Neural cell (in vitro differentiated cells): ENCODE data around the gene KRTAP4-11. TPM values are rescaled to one million over a fixed set of nuclear protein-coding genes. Genes with fewer than 3 reads are reported as not detected.
"Not testable (repeated sequence)": the region's sequence is repeated elsewhere in the genome, so short reads cannot be mapped to it uniquely, and the experiment has no call there.

Experiments
- H2AFZ ChIP-seq: fragments of 200-600, 300-800 bp; sonication (generic), shearing (Covaris generic); 2 replicates; pipeline ENCODE4 v1.6.0; 2014; ENCODE audit warnings: low read depth, mild to moderate bottlenecking, antibody characterized with exemption, low read length, moderate library complexity
- H3F3A ChIP-seq: fragments of 200-600 bp; shearing (Covaris generic); 2 replicates; pipeline ENCODE4 v1.6.1; 2016; ENCODE audit warnings: mild to moderate bottlenecking, moderate library complexity, mixed read lengths, antibody characterized with exemption, low read length; ENCODE audit not compliant: insufficient read depth, poor library complexity, severe bottlenecking
- H3K27ac ChIP-seq: fragments of 200-600, 300-800 bp; sonication (generic), shearing (Covaris generic); 2 replicates; pipeline ENCODE4 v1.5.1; 2014; ENCODE audit warnings: mild to moderate bottlenecking, low read length, moderate library complexity
- H3K27me3 ChIP-seq: fragments of 300-800, 200-600 bp; sonication (generic), shearing (Covaris generic); 2 replicates; pipeline ENCODE4 v1.6.0; 2014; ENCODE audit warnings: mild to moderate bottlenecking, low read depth, low read length, moderate library complexity; ENCODE audit not compliant: insufficient read depth
- H3K36me3 ChIP-seq: fragments of 300-800, 200-600 bp; sonication (generic), shearing (Covaris generic); 2 replicates; pipeline ENCODE4 v1.5.1; 2014; ENCODE audit warnings: mild to moderate bottlenecking, antibody characterized with exemption, low read length, moderate library complexity; ENCODE audit not compliant: insufficient read depth
- H3K4me2 ChIP-seq: fragments of 300-800, 200-600 bp; sonication (generic), shearing (Covaris generic); 2 replicates; pipeline ENCODE4 v1.6.0; 2014; ENCODE audit warnings: mild to moderate bottlenecking, low read length
- H3K4me3 ChIP-seq: fragments of 300-800, 200-600 bp; sonication (generic), shearing (Covaris generic); 2 replicates; pipeline ENCODE4 v1.5.1; 2014; ENCODE audit warnings: mild to moderate bottlenecking, low read length, moderate library complexity
- H3K79me2 ChIP-seq: fragments of 200-600 bp; shearing (Covaris generic); replicated peaks from 2 replicates; pipeline ENCODE4 v1.6.0; 2014; ENCODE audit warnings: mild to moderate bottlenecking, low read length, moderate library complexity; ENCODE audit not compliant: insufficient read depth
- H3K9ac ChIP-seq: fragments of 300-800, 200-600 bp; sonication (generic), shearing (Covaris generic); 2 replicates; pipeline ENCODE4 v1.6.1; 2016; ENCODE audit warnings: mild to moderate bottlenecking, low read length, mixed read lengths
- H3K9me2 ChIP-seq: fragments of 200-600 bp; shearing (Covaris generic); 2 replicates; pipeline ENCODE4 v1.6.1; 2016; ENCODE audit warnings: mild to moderate bottlenecking, low read length, mixed read lengths; ENCODE audit not compliant: insufficient read depth
- H3K9me3 ChIP-seq: fragments of 200-600, 300-800 bp; sonication (generic), shearing (Covaris generic); 2 replicates; pipeline ENCODE4 v1.6.1; 2016; ENCODE audit warnings: mild to moderate bottlenecking, mixed run types, low read length, moderate library complexity, mixed read lengths
- H4K20me1 ChIP-seq: fragments of 200-600 bp; shearing (Covaris generic); 2 replicates; pipeline ENCODE4 v1.6.1; 2016; ENCODE audit warnings: mild to moderate bottlenecking, mixed run types; ENCODE audit not compliant: insufficient read depth
- CTCF ChIP-seq: fragments of 450-650 bp; IDR thresholded peaks from 2 replicates; pipeline ENCODE4 v1.5.1; 2014; ENCODE audit warnings: antibody characterized with exemption, mild to moderate bottlenecking, moderate library complexity; ENCODE audit not compliant: poor library complexity, severe bottlenecking
- EP300 ChIP-seq: fragments of 450-650 bp; conservative IDR thresholded peaks from 2 replicates; pipeline ENCODE4 v1.6.1; 2014; ENCODE audit warnings: antibody characterized with exemption, mild to moderate bottlenecking, moderate library complexity; ENCODE audit not compliant: poor library complexity, severe bottlenecking
- EZH2 ChIP-seq: fragments of 200-600, 300-800 bp; shearing (Covaris generic), sonication (generic); IDR thresholded peaks from 2 replicates; pipeline ENCODE4 v1.6.1; 2014; ENCODE audit warnings: antibody characterized with exemption, low read length, borderline replicate concordance, mild to moderate bottlenecking; ENCODE audit not compliant: insufficient read depth, poor library complexity, severe bottlenecking
- MXI1 ChIP-seq: fragments of 450-650 bp; conservative IDR thresholded peaks from 2 replicates; pipeline ENCODE4 v1.6.1; 2014; ENCODE audit warnings: antibody characterized with exemption, mild to moderate bottlenecking; ENCODE audit not compliant: poor library complexity, severe bottlenecking
- POLR2AphosphoS5 ChIP-seq: IDR thresholded peaks from 2 replicates; pipeline ENCODE4 v1.6.1; 2012
- RAD21 ChIP-seq: fragments of 450-650 bp; conservative IDR thresholded peaks from 2 replicates; pipeline ENCODE4 v1.6.1; 2014; ENCODE audit warnings: antibody characterized with exemption, mild to moderate bottlenecking, moderate library complexity
- REST ChIP-seq: IDR thresholded peaks from 2 replicates; pipeline ENCODE4 v1.6.1; 2012; ENCODE audit warnings: borderline replicate concordance
- SMC3 ChIP-seq: fragments of 450-650 bp; conservative IDR thresholded peaks from 2 replicates; pipeline ENCODE4 v1.6.1; 2014; ENCODE audit warnings: antibody characterized with exemption, mild to moderate bottlenecking, moderate library complexity; ENCODE audit not compliant: poor library complexity
- TAF1 ChIP-seq: IDR thresholded peaks from 2 replicates; pipeline ENCODE4 v1.6.1; 2012; ENCODE audit warnings: low read depth
- polyA minus RNA-seq: library from RNA; depleted of rRNA, polyadenylated mRNA; stranded (reverse); fragments of >200 nt; gene quantifications from 2 replicates; pipeline ENCODE4 v1.2.3, GENCODE V29; 2014
- polyA plus RNA-seq: library from polyadenylated mRNA; depleted of rRNA; stranded (reverse); fragments of >200 nt; gene quantifications from 2 replicates; pipeline ENCODE4 v1.2.3, GENCODE V29; 2014

Gene KRTAP4-11
- polyA plus RNA-seq (not detected in 2 replicates), polyA minus RNA-seq (not detected in 2 replicates)

GRCh38 chr17:41117846-41118386, at the start of gene KRTAP4-11:
TSS of gene KRTAP4-11 (minus strand) at chr17:41118373. CDS start at chr17:41118315, 58 bp downstream.
- not testable (repeated sequence) for H3K4me3 ChIP-seq, H4K20me1 ChIP-seq, H3K27ac ChIP-seq, H3K4me2 ChIP-seq, H3K27me3 ChIP-seq, H2AFZ ChIP-seq, H3K9me3 ChIP-seq, H3K9me2 ChIP-seq, H3K36me3 ChIP-seq, H3F3A ChIP-seq, H3K9ac ChIP-seq, H3K79me2 ChIP-seq

- Histone ChIP-seq H3K4me2 (no peak overlapping the region), H4K20me1 (no peaks in the 10 kb centered on the region), H3K27me3 (no peaks in the 10 kb centered on the region), H3K9ac (no peak overlapping the region), H3K4me3 (no peak overlapping the region), H2AFZ (no peak overlapping the region), H3F3A (no peaks in the 10 kb centered on the region), H3K9me3 (no peaks in the 10 kb centered on the region), H3K79me2 (no peaks in the 10 kb centered on the region), H3K27ac (no peak overlapping the region), H3K36me3 (no peaks in the 10 kb centered on the region), H3K9me2 (no peaks in the 10 kb centered on the region)
- TF ChIP-seq TAF1 (no peak), CTCF (no peak), MXI1 (no peak), EZH2 (no peak), EP300 (no peak), REST (no peak), SMC3 (no peak), POLR2AphosphoS5 (no peak), RAD21 (no peak)
These were observed 49.4 kb upstream of the KRTAP4-11 start for GRCh38 chr17:41167561-41167960.

GRCh38 chr17:41163828-41164227, 45.7 kb upstream of the KRTAP4-11 start:
- no peak overlapping the region for H2AFZ ChIP-seq

More at GRCh38 chr17:41163828-41164227, 45.7 kb upstream of the KRTAP4-11 start:
- no peaks in the 10 kb centered on the region for H3K9me3 ChIP-seq
- no peaks in the 10 kb centered on the region for H4K20me1 ChIP-seq
- no peak overlapping the region for H3K9ac ChIP-seq
- no peak overlapping the region for H3K4me3 ChIP-seq
- no peaks in the 10 kb centered on the region for H3K9me2 ChIP-seq
- H3K4me2 ChIP-seq, result no peak overlapping the region
- no peaks in the 10 kb centered on the region for H3F3A ChIP-seq
- H3K36me3 ChIP-seq, result no peaks in the 10 kb centered on the region
- no peak overlapping the region for H3K27ac ChIP-seq
- no peak for TF ChIP-seq EZH2
- no peak for TF ChIP-seq SMC3
- TF ChIP-seq TAF1, result no peak
- no peak for TF ChIP-seq POLR2AphosphoS5
- no peak for TF ChIP-seq CTCF
- TF ChIP-seq RAD21, result no peak
- TF ChIP-seq MXI1, result no peak
- TF ChIP-seq EP300, result no peak
- no peak for TF ChIP-seq REST
- H3K27me3 ChIP-seq, result no peaks in the 10 kb centered on the region
- no peaks in the 10 kb centered on the region for H3K79me2 ChIP-seq
